Neural cell (in vitro differentiated cells): ENCODE measurements around the gene PLAAT2.

Experiments used
- CTCF ChIP-seq: fragments of 450-650 bp; IDR thresholded peaks from 2 replicates; pipeline ENCODE4 v1.5.1; 2014; ENCODE audit warnings: antibody characterized with exemption, mild to moderate bottlenecking, moderate library complexity; ENCODE audit not compliant: poor library complexity, severe bottlenecking
- EP300 ChIP-seq: fragments of 450-650 bp; conservative IDR thresholded peaks from 2 replicates; pipeline ENCODE4 v1.6.1; 2014; ENCODE audit warnings: antibody characterized with exemption, mild to moderate bottlenecking, moderate library complexity; ENCODE audit not compliant: poor library complexity, severe bottlenecking
- EZH2 ChIP-seq: fragments of 200-600, 300-800 bp; shearing (Covaris generic), sonication (generic); IDR thresholded peaks from 2 replicates; pipeline ENCODE4 v1.6.1; 2014; ENCODE audit warnings: antibody characterized with exemption, low read length, borderline replicate concordance, mild to moderate bottlenecking; ENCODE audit not compliant: insufficient read depth, poor library complexity, severe bottlenecking
- RAD21 ChIP-seq: fragments of 450-650 bp; conservative IDR thresholded peaks from 2 replicates; pipeline ENCODE4 v1.6.1; 2014; ENCODE audit warnings: antibody characterized with exemption, mild to moderate bottlenecking, moderate library complexity
- REST ChIP-seq: IDR thresholded peaks from 2 replicates; pipeline ENCODE4 v1.6.1; 2012; ENCODE audit warnings: borderline replicate concordance
- SMC3 ChIP-seq: fragments of 450-650 bp; conservative IDR thresholded peaks from 2 replicates; pipeline ENCODE4 v1.6.1; 2014; ENCODE audit warnings: antibody characterized with exemption, mild to moderate bottlenecking, moderate library complexity; ENCODE audit not compliant: poor library complexity

- no peak for TF ChIP-seq CTCF
- TF ChIP-seq EZH2 = no peak
- TF ChIP-seq EP300 = no peak
- TF ChIP-seq RAD21 = no peak
- TF ChIP-seq SMC3 = no peak
- TF ChIP-seq REST = no peak
Measured at GRCh38 chr11:63595296-63595695, 32.1 kb upstream of the PLAAT2 start.
